ENCODE measurements around the gene GALT.

Gene GALT

GRCh38 chr9:34658461-34658860 is 12.0 kb downstream of the GALT start:
- H3K4me1 ChIP-seq, result peaks cover 5% of the 10 kb centered on the region

GRCh38 chr9:34659592-34660253 is 13.2 kb downstream of the GALT start:
- Histone ChIP-seq H3K9ac (no peak overlapping the region), H3K36me3 (ENCODE audit: control insufficient read depth, insufficient read depth, low read length) (no peaks in the 10 kb centered on the region), H2AFZ (no peak overlapping the region), H3K9me3 (ENCODE audit: control insufficient read depth, low read length) (no peaks in the 10 kb centered on the region), H3K27ac (no peak overlapping the region), H3K27me3 (ENCODE audit: control insufficient read depth, insufficient read depth, low read length) (no peaks in the 10 kb centered on the region), H3K4me2 (ENCODE audit: low read length) (no peak overlapping the region), H3K4me3 (ENCODE audit: low read depth, low read length) (no peak overlapping the region), H3K4me1 (peaks cover under 1% of the 10 kb centered on the region), H3K79me2 (no peaks in the 10 kb centered on the region)
- TF ChIP-seq CTCF (IDR thresholded peaks at IDR 0.05), result no peak

More at GRCh38 chr9:34658461-34658860, 12.0 kb downstream of the GALT start:
- Histone ChIP-seq H3K79me2 (no peaks in the 10 kb centered on the region), H3K4me3 (ENCODE audit: low read depth, low read length) (no peak overlapping the region), H3K36me3 (ENCODE audit: control insufficient read depth, insufficient read depth, low read length) (no peaks in the 10 kb centered on the region), H3K9me3 (ENCODE audit: control insufficient read depth, low read length) (no peaks in the 10 kb centered on the region), H3K9ac (no peak overlapping the region), H2AFZ (no peak overlapping the region), H3K27ac (no peak overlapping the region), H3K4me2 (ENCODE audit: low read length) (no peak overlapping the region), H3K27me3 (ENCODE audit: control insufficient read depth, insufficient read depth, low read length) (no peaks in the 10 kb centered on the region)
- no peak for TF ChIP-seq CTCF (IDR thresholded peaks at IDR 0.05)

- Histone ChIP-seq H3K4me1 (no peaks in the 10 kb centered on the region), H3K9ac (no peak within 1 kb of the TSS), H3K9me3 (ENCODE audit: control insufficient read depth, low read length) (no peaks in the 10 kb centered on the region), H2AFZ (no peak within 1 kb of the TSS), H3K27me3 (ENCODE audit: control insufficient read depth, insufficient read depth, low read length) (no peaks in the 10 kb centered on the region), H3K36me3 (ENCODE audit: control insufficient read depth, insufficient read depth, low read length) (no peaks in the 10 kb centered on the region), H3K4me3 (ENCODE audit: low read depth, low read length) (no peak within 1 kb of the TSS), H3K4me2 (ENCODE audit: low read length) (no peak within 1 kb of the TSS), H3K27ac (no peak within 1 kb of the TSS), H3K79me2 (no peaks in the 10 kb centered on the region)
- no peak for TF ChIP-seq CTCF (IDR thresholded peaks at IDR 0.05)
Measured at GRCh38 chr9:34662526-34663302, 16.2 kb downstream of the GALT start, which contains the start of gene CCL27. Gene CCL27 (minus strand): TSS chr9:34662657. CDS start chr9:34662633, 24 bp downstream.

- H2AFZ ChIP-seq, result no peak overlapping the region
- no peaks in the 10 kb centered on the region for H3K4me1 ChIP-seq
- H3K4me3 ChIP-seq (ENCODE audit: low read depth, low read length), result no peak overlapping the region
- no peaks in the 10 kb centered on the region for H3K36me3 ChIP-seq (ENCODE audit: control insufficient read depth, insufficient read depth, low read length)
- H3K27ac ChIP-seq, result no peak overlapping the region
- no peaks in the 10 kb centered on the region for H3K27me3 ChIP-seq (ENCODE audit: control insufficient read depth, insufficient read depth, low read length)
- TF ChIP-seq CTCF (IDR thresholded peaks at IDR 0.05), result no peak
- no peaks in the 10 kb centered on the region for H3K9me3 ChIP-seq (ENCODE audit: control insufficient read depth, low read length)
- no peak overlapping the region for H3K9ac ChIP-seq
- H3K79me2 ChIP-seq, result no peaks in the 10 kb centered on the region
- H3K4me2 ChIP-seq (ENCODE audit: low read length), result no peak overlapping the region
Measured at GRCh38 chr9:34663303-34663605, 16.8 kb downstream of the GALT start.

Measured in parathyroid adenoma (tissue), 2 donors.